Stimulated activated naive CD8-positive, alpha-beta T cell treated with anti-CD3 and anti-CD28 coated beads, Interleukin-15, Interleukin-2, amounts not matched to agents 100 U/mL and 50 U/mL, for 24 hours (primary cell): ENCODE data around the gene IQCK.
"Not testable (repeated sequence)": the region's sequence is repeated elsewhere in the genome, so short reads cannot be mapped to it uniquely, and the experiment has no call there.

Source experiments
- ATAC-seq: fragments of 150-1000 bp; cut with Tn5 transposase; one replicate; pipeline ENCODE4 v1.10.0; 2021
- DNase-seq: peaks from one replicate; pipeline ENCODE4 v3.0.0; 2021

Gene IQCK

DNA sequence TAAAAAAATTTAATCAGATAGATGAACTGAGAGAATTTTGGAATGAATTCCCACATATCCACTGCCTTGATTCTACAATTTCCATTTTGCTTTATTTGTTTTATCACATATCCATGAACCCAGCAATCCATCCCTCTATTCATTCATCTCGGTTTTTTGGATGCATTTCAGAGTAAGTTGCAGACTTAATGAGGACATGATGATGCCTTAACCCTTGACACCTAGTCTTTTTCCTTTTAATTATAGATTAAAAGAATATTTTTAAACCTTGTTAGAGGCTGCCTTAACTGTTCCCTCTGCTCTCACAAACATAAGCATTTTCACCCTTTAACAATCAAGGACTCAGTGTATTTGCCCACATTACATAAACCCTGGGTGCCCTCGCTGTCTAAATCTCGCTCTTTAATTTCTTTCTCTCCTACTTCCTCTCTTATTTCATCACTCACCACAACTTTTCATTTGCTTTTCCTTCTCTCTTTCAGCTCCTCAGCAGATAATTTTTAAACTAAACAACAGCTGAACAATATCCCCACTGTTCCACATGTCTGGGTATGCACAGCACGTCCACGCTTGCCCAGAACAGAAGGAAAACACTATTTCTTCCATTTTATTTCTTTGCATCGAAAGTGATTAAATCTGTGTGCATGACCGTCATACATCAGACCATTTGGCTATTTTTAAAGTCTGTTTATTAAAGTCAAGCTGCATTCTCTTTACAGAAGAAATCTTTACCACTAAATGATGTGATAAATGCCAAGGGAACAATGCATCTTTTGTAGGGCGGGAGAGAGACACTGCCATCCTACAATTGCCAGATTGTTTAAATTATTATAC lies 39.9 kb downstream of the IQCK start:
- DNase-seq, result no peak
- ATAC-seq, result no peak

DNA sequence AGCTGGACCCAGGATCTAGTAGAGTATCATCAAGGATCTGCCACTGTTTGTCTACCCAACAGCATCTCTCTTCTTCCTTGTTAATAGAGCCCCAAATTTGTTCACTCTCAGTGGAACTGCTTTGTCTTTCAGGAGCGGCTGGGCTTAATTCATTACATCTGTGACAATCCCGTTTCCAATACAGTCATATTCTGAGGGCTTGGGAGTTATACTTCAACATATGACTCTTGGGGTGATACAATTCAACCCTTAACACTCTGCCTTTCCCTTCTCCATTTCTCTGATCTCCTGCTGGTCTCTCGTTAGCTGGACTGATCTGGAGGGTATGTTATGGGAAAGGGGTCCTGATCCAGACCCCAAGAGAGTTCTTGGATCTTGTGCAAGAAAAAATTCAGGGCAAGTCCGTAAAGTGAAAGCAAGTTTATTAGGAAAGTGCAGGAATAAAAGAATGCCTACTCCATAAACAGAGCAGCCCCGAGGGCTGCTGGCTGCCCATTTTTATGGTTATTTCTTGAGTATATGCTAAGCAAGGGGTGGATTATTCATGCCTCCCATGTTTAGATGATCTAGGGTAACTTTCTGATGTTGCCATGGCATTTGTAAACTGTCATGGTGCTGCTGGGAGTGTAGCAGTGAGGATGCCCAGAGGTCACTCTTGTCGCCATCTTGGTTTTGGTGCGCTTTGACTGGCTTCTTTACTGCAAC lies 42.4 kb downstream of the IQCK start:
- ATAC-seq (no peak), DNase-seq (no peak)

DNA sequence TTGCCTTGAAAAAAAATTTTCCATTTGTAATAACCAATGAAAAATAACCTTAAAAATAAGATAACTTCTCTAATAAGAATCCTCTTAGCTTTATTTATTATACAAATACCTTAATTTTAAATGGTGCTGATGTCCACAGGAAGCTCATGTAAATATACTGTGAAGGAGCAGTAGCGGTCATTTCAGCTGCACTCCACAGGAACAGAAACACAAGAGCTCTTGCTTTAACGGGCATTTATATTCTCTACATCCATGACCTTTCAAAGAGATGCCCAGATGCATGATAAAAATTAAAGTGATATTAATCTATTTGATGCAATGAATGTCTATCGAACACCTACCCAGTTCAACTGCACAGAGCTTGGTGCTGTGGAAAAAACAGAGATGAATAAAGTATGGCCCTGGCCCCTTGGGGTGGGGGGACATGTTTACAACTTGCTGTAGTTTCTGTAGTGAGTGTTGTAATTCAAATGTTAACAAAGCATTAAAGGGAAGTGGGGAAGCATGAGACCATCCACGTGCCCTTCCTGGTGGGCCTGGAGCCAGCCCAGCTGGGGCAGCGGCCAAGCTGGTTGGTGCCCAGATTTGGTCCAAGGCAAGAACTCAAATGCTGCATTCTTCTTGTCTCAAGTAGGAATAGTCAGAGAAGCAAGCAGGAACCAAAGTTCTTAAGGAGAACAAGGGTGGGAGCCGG lies 47.9 kb downstream of the IQCK start:
- no peak for DNase-seq
- ATAC-seq, result no peak

DNA sequence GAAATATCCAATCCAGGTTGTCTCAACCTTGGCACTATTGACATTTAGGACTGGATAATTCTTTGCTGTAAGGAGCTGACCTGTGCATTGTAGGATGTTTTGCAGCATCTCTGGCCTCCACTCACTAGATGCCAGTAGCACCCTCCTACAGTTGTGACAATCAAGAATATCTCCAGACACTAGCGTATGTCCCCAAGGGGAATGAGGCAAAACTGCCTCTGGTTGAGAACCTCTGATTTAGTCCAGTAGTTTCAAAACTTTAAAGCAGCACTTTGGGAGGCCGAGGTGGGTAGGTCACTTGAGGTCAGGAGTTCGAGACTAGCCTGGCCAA lies 48.4 kb downstream of the IQCK start:
- ATAC-seq, result no peak
- no peak for DNase-seq

DNA sequence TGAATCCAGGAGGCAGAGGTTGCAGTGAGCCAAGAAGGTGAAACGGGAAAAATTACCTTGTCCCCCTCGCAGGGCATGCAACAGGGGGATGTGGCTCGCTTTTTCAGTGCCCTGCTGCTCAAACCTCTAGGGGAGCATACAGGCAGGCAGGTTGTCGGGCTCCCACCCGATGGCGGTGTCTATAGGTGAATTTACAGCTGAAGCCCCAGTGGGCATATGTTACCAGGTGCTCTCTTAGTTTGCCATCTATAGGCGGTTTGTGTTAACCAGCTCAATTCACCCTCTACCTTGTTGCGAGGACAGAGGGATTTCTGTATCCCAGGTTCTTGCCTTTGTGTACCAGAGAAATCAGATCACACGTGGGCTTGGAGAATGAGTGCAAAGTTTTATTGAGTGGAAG lies 48.9 kb downstream of the IQCK start:
- no peak for DNase-seq
- no peak for ATAC-seq

DNA sequence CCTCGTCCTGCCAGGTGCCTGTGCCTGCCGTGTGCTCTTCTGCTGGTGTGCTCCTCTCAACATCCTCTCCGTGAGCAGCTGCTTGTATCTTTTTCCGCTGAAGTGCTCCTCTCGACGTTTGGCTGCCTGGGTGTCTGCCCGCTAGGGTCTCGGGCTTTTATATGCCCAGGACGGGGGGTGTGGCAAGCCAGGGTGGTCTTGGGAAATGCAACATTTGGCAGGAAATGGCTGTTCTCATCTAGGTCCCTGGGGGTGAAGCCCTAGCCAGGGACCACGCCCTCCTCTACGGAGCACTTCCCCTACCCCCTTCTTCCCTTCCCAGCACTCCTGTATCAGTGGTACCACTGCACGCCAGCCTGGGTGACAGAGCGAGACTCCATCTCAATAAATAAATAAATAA lies 49.4 kb downstream of the IQCK start:
- DNase-seq, result no peak
- ATAC-seq, result no peak

DNA sequence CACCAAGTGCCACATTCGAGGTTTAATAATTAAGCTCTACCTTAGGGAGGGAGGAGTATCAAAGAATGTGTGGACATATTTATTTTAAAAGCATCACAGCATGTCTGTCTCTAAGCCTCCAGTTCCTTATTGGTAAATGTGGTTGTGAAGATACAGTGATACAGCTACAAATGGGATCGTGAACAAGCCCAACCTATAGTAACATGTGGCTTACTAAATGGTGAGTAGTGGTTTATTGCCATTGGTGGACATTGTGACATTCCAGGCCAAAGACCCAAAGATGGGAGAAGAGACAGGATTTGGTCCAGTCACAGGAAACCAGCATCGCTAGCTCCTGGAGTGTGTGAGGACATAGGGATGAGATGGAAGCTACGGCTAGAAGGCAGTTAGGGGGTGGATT lies 51.2 kb downstream of the IQCK start:
- no peak for DNase-seq
- no peak for ATAC-seq

DNA sequence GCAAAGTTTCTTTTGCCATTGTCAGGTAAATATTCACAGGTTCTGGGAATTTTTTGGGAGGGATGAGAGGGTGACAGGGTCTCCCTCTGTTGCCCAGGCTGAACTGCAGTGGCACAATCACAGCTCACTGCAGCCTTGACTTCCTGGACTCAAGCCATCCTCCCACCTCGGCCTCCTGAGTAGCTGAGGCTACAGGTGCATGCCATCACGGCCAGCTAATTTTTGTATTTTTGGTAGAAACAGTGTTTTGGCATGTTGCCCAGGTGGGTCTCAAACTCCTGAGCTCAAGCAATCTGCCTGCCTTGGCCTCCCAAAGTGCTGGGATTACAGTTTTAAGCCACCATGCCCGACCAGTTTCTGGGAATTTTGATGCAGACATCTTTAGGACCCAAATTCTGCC lies 53.0 kb downstream of the IQCK start:
- ATAC-seq, result no peak
- no peak for DNase-seq

DNA sequence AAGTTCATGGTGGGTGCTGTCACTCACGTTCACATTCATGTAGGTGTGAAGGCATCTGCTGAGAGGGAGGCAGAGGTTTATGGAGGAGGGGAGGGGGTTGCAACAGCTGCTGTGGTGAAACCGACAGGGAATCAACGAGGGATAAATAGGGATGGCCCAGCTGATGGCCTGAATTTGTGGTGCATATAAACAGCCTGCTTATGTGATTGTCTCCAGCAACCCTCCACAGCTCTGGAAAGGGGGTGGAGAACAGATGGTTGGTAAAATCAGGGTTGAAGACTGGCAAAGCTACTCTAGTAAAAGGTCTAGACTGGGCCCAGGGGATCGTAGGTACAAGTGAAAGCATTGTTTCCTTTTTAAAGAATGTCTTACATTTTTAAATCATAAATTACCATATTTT lies 53.7 kb downstream of the IQCK start:
- ATAC-seq (no peak), DNase-seq (no peak)

DNA sequence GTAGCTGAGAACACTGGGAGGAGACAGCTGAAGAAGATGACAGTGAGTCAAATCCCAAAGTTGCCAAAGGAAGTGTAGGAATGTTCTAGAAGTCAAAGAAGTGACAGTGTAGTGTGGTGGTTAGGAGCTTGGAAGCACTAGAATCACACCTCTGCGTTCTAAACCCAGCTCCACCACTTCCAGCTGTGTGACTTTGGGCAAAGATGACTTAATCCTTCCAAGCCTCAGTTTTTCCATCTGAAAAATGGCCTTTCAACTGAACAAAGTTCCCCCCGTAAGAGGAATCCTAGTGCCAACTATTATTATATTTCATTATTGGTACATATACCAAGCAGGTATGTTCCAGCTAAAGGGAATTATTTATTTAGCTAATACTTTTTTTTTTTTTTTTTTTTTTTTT lies 56.0 kb downstream of the IQCK start:
- ATAC-seq (no peak), DNase-seq (no peak)

DNA sequence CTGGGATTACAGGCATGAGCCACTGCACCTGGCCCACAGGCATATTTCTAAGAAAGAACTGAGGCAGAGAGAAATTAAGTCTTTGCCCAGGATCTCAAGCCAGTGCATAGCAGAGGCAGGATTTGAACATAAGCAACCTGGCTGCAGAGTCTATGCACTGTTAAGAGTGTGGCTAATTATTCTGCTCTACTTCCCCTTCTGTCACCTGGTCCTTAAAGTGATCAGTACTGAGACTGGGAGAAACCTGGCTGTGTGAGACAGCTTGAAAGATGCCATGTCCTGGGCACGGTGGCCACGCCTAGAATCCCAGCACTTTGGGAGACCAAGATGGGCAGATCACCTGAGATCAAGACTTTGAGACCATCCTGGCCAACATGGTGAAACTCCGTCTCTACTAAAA lies 58.1 kb downstream of the IQCK start:
- DNase-seq (no peak), ATAC-seq (no peak)

DNA sequence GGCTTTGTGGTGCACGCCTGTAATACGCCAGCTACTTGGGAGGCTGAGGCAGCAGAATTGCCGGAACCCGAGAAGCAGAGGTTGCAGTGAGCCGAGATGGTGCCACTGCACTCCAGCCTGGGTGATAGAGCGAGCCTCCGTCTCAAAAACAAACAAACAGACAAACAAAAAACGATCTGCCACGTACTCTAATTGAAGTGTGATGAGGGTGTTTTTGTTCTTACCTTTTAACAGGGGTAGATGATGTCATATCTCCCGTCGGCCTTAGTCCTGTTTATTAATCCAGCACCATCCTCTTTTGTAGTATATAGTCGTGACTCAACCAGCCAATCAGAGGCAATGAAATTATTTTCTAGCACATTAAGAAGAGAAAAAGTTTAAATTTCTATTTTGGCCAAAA lies 58.5 kb downstream of the IQCK start:
- DNase-seq, result no peak
- ATAC-seq, result no peak

DNA sequence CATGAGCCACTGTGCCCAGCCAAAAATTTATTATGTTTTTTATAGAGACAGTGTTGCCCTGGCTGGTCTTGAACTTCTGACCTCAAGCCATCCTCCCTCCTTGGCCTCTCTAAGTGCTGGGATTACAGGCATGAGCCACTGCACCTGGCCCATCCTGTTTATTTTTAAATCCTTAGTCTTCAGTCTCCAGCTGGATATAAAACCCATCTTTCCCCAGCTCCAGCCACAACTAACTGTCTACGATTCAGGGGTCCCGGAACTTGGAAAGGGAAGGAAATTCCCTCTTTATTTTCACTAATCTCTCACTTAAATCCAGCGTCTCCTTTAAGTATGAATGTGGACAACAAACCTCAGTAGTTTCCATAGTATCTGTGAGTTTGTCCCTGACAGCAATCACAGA lies 62.2 kb downstream of the IQCK start:
- no peak for ATAC-seq

DNA sequence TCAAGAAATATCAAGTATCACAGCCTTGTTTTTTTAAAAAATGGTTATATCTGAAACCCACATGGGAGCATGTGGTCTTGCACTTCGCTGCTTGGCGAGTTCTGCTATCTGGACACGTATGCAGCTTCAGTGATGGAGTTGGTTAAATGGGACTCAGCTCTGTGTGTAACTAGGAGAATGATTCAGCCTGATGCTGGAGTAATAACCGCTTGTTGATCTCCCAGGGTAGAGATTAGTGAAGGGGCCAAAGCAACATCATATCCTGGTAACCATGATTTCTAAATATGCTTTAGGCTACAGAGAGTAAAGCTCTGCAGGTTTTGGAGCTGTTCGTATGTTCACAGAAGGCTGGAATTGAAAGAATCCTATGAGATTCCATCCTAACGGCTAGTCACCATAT lies 63.2 kb downstream of the IQCK start:
- no peak for DNase-seq
- no peak for ATAC-seq

More for the DNA sequence above, 62.2 kb downstream of the IQCK start:
- DNase-seq, result no peak

DNA sequence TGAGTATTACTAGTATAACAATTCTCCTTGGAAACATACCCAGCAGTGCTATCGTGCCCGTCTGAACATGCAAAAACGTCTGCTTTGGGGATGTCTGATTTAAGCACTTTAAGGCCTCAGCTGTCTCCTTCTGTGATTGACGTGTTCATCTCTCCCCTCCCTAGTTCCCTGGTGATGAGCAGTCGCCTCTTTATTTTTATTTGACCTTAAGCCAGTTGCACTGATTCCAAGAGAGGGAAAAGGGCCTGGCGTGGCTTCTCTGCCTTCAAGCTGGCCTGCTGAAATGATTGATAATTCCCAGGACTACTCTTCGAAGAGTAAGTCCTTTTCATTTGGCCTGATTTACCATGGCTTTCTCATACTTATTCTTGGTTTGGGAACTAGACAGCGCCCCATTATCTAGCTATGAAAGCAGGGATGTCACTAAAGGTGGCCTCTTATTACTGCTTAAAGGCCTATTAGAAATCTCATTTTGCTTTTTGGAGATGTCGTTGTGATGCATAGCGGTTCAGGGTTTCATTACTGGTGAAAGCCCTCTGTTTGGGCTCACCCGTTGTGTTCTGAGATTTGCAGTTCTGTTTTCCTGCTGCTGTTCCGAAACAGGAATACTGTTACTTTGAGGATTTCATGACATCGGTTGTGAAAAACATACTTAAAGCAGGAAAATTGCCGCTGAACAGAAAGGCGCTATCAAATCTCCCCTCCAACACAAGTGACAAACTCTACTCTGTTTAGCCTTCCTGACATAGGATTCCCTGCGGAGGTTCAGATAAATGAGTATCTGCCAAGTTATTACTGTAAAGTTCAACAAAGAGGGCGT lies 65.5 kb downstream of the IQCK start:
- ATAC-seq (no peak), DNase-seq (no peak)

DNA sequence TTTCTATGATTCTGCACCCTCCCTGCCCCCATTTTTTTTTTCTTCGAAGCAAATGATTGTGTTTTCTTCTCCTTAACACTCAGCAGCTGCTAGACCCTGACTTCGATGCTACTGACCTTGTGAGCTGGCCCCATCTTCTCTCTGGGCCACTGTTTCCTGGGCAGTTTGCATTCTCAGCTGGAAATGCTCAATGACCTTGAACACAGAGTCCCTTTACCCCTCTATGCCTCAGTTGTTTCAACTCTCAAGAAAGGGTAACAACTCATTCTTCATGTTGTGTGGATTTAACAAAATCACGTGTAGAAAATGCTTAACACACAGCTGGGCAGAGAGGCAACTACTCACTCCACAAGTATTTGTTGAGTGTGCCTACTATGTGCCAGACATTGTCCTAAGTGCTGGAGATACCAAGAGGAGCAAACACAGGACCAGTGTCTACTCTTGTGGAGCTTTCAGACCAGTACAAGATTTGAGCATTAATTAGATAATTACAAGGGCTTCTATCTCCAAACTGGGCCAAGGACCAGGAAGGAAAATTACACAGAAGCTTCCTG lies 66.2 kb downstream of the IQCK start:
- DNase-seq (no peak), ATAC-seq (no peak)

DNA sequence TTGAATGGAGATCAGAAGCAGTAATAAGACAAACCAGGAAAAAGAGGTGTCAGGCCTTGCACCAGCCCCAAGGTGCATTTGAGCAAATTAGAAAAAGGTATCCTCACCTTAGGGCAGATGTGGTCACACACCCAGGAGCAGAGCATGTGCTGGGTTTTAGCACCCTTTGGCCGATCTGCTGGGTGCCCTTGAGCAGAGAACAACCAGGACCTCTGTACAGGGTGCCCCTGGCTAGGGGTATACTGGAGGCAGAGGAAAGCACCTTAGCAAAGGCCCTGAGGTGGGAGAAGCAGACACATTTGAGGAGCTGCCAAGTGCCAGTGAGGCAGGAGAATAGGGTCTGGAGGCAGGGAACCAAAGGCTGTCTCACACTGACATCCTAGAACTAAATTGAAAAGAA lies 67.0 kb downstream of the IQCK start:
- DNase-seq (no peak), ATAC-seq (no peak)

DNA sequence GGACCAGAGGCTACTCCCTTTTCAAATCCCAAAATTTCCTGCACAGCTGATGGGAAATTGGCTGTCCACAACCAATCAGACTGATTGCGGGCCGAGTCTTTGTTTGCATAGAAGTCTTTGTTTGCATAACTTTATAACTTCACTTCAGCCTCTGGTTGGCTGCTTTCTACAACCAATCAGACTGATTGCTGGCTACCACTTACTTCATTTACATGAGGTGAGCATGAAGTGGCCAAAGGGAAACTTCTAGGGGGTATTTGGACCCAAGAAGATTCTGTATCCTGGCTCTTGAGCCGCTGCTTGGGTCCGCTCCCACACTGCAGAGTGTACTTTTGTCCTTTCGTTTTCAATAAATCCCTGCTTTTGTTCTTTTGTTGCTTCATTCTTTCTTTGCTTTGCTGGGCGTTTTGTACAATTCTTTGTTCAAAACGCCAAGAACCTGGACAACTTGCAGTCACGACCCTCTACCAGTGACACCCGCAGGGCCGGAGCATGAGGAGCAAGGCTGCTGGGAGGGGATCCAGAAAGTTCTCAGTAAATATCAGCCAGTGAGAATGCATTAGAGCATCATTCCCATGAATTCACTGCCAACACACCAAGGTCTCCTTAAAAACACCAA lies 67.5 kb downstream of the IQCK start:
- DNase-seq (no peak), ATAC-seq (no peak)

DNA sequence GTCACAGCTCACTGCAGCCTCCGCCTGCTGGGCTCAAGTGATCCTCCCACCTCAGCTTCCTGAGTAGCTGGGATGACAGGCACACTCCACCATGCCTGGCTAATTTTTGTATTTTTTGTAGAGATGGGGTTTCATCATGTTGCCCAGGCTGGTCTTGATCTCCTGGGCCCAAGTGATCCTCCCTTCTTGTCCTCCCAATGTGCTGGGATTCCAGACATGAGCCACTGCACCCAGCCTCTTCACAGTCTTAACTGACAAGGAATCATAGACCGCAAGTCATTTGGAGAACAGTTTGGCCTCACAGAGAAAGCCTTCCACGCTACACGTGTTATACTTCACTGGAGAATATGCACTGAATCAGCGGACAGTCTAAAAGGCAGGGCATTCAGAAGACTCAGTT lies 83.3 kb downstream of the IQCK start:
- not testable (repeated sequence) for ATAC-seq

DNA sequence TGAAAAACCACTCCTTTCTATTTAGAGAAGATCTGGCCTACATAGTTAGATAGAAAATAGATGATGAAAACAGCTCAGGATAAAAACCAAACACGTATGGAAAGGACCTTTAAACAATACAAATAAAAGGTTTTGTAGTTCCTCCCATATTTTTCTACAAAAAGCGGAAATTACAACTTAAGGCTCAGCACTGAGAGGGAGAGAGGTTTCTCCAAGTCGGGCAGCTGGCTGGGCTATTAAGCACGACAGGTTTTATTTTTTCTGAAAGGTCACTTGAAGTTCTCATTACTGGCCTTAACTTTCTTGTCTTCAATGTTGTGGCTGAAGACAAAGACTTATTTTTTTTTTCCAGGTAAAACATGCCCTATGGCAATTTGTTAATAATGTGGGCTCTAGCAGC lies 83.8 kb downstream of the IQCK start:
- ATAC-seq, result not testable (repeated sequence)

More for the DNA sequence above, 83.3 kb downstream of the IQCK start:
- not testable (repeated sequence) for DNase-seq

DNA sequence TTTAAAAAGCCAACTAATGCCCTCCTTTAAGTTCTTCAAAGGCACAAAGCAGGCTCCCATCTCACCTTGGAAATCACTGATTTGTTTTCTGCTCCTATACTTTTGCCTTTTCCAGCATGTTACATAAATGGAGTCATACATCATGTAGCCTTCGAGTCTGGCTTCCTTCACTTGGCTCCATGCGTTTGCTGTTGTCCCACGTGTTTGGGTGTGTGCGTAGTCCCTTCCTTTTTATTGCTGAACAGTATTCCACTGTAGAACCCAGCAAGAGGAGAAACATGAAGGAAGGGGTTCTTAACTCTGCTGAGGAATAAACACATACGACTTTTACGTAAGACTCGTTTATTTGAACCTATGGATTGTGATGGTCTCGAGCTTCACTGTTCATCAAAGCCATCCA lies 84.5 kb downstream of the IQCK start:
- DNase-seq (no peak), ATAC-seq (no peak)

More for the DNA sequence above, 83.8 kb downstream of the IQCK start:
- not testable (repeated sequence) for DNase-seq
